Smooth muscle cell of the brain vasculature (primary cell): ENCODE measurements around the gene ZNF446.
A peak's percentile ranks its signal among the peaks of the same experiment; 100 is the strongest.
"Not testable (repeated sequence)": the region's sequence is repeated elsewhere in the genome, so short reads cannot be mapped to it uniquely, and the experiment has no call there.

ENCODE experiments used
- DNase-seq: peaks from one replicate; pipeline ENCODE4 v3.0.0-alpha.2; 2012; ENCODE audit warnings: low read depth, low spot score

The ZNF446 gene

GRCh38 chr19:58475714-58476497 lies at the start of gene ZNF446:
Gene ZNF446 (plus strand): TSS chr19:58476352. CDS start chr19:58477219, 867 bp downstream.
- DNase-seq: peak; percentile 92

GRCh38 chr19:58428617-58429016 lies 47.5 kb upstream of the ZNF446 start:
- DNase-seq: no peak

GRCh38 chr19:58429745-58430144 lies 46.4 kb upstream of the ZNF446 start:
- DNase-seq: no peak

GRCh38 chr19:58434217-58434616 lies 41.9 kb upstream of the ZNF446 start:
- DNase-seq: no peak

- peak; percentile 99 for DNase-seq
Measured at GRCh38 chr19:58439576-58440554, 36.3 kb upstream of the ZNF446 start, which contains the start of gene ZNF132. Gene ZNF132 (minus strand): TSS chr19:58440153. CDS start chr19:58439821, 332 bp downstream.

- no peak for DNase-seq
Measured at GRCh38 chr19:58440556-58440955, 35.6 kb upstream of the ZNF446 start.

GRCh38 chr19:58442986-58443385 lies 33.2 kb upstream of the ZNF446 start:
- not testable (repeated sequence) for DNase-seq

- DNase-seq: not testable (repeated sequence)
Measured at GRCh38 chr19:58448860-58449259, 27.3 kb upstream of the ZNF446 start.

- DNase-seq: not testable (repeated sequence)
Measured at GRCh38 chr19:58449980-58450379, 26.2 kb upstream of the ZNF446 start.

GRCh38 chr19:58450856-58451357 lies 25.2 kb upstream of the ZNF446 start:
- no peak for DNase-seq

- DNase-seq: peak; percentile 83
Measured at GRCh38 chr19:58451358-58452101, 24.6 kb upstream of the ZNF446 start, which contains the start of gene ZNF324B. Gene ZNF324B (plus strand): TSS chr19:58451622. CDS start chr19:58453702, 2,080 bp downstream.

- DNase-seq: no peak
Measured at GRCh38 chr19:58453743-58454142, 22.4 kb upstream of the ZNF446 start.

GRCh38 chr19:58455306-58455705 lies 20.8 kb upstream of the ZNF446 start:
- DNase-seq: no peak

GRCh38 chr19:58456111-58456510 lies 20.0 kb upstream of the ZNF446 start:
- DNase-seq: no peak

GRCh38 chr19:58460039-58460438 lies 16.1 kb upstream of the ZNF446 start:
- DNase-seq: no peak

- DNase-seq: no peak
Measured at GRCh38 chr19:58466089-58466759, 9.9 kb upstream of the ZNF446 start.

GRCh38 chr19:58466760-58467589 lies 9.2 kb upstream of the ZNF446 start, which contains the start of gene ZNF324:
Gene ZNF324 (plus strand): TSS chr19:58467080. CDS start chr19:58469186, 2,106 bp downstream.
- DNase-seq: peak; percentile 89

GRCh38 chr19:58468216-58468839 lies 7.8 kb upstream of the ZNF446 start:
- no peak for DNase-seq
